GM18858 (cell line): ENCODE results near the gene WWTR1.

ENCODE experiments used
- ATAC-seq: cut with Tn5 transposase; IDR thresholded peaks from one replicate; pipeline ENCODE4 v1.9.1; 2021; ENCODE audit not compliant: unreplicated experiment

Gene WWTR1

DNA sequence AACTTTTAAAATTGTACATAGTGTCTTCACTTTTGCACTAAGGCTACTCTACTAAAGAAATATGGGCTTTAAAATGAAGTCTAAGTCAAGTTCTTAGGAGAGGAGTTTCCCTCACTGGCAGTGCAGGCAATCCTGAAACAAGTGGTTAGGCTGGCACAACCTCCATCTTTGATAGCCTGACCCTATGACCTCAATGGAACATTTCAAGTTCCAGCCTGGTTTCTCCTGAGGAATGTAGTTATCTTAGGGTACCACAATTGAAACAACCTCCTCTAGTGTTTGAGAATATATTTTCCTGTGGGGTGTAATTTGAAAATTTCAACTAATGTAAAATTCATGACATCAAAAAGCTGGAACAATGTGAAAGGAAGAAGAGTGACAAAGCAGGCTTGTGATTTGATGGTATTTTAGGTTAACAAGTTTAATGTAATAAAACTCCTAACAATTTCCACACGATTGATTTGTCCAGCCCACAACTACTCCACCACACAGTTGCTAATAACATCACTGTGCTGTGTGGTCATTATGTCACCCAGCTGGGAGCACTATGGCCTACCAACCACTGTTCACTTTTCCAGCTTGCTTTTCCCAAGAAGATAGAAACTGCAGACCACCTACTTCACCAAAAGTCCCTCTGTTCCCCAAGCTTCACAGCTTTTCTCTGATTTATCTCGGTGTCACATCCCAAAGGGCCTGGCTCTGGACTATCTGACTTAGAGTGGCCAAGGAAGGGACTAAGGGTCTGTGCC lies 1.8 kb downstream of the WWTR1 start:
- ATAC-seq, result no peak

DNA sequence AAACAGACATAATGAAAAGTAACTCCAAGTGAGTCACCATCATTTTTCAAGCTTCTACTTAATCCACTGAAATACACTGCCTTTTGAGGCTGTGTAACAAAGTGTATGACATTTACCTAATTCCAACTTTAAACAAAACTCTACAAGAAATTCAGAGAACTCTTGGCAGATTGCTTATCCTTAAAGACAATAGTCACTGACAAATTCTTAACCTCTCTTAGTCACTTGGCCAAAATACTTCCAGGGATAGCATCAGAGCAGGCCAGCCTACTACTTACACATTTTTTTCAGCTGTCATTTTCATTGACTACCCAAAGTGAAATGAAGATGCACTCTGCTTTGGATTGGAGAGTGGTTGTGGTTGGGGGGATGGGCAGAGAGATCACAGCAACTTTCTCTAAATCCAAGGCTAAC lies 3.6 kb downstream of the WWTR1 start:
- ATAC-seq, result no peak

DNA sequence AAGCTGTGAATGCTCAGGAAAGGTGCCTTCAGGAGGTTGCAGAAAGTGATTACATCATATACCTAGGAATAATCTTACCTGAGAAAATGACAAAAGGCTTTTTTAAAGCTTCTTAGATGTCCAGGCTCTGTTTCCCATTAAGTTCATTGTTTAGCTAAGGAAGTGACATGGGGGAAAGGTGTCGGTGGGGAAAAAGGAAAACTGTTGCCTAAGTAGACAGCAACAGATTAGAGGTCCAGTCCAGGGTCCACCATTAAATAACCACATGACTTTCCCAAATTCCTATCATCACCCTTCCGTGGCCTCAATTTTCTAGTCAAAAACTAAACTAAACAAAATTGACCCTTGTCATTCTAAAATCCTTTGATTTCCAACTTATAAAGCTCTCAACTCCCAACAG lies 4.3 kb downstream of the WWTR1 start:
- ATAC-seq, result no peak

DNA sequence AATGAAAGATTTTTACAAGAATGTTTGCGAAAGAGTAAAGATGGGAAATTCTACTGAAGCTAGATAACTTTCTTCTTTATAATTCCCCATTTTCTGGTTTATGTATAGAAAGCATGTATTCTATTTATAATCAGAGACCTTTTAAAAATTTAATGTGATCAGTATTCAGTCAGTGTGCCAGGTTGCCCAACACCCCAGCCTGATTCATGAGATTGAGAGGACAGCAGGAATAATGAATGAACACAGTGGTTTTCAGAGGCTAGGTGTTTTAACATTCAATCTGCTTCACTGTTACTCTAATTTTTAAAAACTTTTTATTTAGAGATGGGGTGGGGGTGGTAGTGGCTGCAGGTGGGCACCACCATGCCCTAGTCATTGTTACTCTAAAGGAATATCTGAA lies 4.7 kb downstream of the WWTR1 start:
- ATAC-seq, result no peak

DNA sequence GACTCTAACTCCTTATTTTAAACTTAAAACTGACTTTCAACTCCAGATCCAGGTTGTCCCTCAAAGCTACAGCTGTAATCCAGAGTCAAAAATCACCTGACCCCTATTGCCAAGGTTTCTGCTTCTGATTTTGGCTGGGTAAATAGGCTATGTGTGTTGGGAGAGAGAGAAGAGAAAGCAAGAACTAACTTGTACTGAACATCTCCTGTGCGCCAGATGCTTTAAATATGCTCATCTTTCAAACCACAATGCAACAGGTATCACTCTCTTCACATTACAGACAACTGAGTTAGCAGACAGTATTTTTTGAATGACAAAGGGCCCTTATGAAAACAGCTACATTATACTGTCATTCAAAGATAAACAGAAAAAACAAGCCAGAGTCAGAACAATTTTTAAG lies 7.0 kb downstream of the WWTR1 start:
- ATAC-seq, result no peak

DNA sequence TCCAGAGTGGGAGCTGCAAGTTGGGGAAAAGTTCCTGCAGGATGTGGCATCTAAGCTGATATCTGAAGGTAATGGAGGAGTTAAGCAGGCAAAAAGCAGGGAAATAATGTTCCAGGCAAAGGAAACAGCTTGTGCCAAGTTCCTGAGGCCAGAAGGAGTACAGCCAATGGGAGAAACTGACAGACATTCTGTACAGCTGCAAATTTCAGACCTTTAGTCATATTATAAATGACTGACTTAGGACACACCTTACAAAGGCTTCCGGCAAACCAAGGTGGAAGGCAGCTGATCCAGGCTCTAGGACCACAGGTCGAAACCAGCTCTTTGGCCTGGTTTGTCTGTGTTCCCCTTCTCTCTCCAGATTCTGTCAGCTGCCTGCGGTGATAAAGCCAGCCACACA lies 9.3 kb downstream of the WWTR1 start:
- ATAC-seq, result no peak

DNA sequence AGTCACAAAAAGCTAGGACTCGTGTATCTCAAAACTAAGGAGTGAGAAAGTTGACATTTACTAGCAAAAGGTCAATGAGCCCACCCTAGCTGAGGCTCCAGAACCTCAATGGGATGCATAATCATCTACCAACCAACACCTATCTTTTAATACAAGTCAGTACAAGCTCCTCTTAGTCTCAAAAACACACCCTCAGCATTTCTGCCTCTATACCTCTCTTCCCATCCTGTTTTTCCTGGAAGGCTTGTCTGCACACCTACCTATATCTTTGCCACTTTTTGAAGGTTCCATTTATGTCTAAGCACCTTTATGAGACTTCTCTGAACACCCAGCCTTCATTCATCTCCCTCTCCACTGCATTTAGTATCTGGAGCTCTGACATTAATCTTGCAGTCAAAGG lies 10.0 kb downstream of the WWTR1 start:
- no peak for ATAC-seq

DNA sequence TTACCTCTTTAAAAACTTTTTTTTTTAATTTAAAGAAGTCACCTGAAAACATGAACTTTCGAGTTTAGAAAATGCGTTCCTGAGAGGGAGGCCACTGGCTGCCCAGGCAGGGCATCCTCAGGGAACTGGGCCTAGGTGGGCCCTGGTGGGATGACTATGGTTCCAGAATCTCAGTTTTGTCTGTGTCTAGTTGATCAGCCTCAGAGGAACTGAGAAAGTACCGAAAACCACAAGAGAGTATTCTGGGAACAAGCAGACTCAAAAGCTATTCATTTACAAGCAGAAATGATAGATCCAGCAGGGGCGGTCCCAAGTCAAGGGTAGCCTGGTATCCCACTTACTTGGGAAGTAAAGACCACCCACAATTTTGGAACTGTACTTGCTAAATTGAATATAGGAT lies 10.5 kb downstream of the WWTR1 start:
- peak; percentile 56 for ATAC-seq

DNA sequence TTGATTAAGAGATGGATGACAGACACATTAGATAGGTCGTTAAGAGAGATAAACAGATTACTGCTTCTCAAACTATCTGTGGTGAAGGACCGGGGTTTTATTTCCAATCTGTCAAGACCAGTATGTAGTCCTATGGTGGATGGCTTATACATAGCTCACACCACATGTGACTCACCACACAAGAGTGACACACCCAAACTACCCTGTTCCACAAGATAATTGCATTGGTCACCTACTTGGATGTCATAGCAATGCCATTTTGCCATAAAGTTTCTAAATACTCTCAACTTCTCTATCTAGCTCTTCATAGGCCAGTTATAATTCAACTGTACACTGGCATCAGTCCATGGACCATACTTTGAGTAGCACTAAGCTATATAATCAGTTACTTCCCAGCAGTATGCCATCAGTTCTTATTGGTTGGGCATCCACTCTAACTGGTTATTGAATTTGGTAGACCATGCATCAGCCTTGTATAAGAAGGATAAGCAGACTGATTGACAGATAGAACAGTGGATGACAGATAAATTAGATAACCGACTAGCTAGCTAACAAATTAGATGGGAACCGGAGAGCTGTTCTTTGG lies 11.6 kb downstream of the WWTR1 start:
- no peak for ATAC-seq

DNA sequence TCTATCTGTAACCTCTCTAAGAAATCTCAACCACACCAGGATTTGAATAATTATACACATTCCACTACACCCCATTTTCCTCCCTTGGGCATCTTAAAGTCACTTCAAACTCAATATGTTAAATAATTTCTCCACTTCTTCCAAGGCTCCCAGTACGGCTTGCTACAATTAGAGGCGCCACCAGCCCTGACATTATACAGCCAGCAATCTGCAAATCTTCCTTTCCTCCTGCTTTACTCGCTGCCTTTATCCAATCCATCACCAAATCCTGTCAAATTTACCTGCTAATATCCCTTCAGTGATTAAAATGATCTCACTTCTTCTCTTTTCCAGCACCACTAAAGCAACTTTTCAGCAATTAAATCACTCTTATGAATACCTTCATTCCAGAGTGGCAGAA lies 13.9 kb downstream of the WWTR1 start:
- ATAC-seq, result no peak

DNA sequence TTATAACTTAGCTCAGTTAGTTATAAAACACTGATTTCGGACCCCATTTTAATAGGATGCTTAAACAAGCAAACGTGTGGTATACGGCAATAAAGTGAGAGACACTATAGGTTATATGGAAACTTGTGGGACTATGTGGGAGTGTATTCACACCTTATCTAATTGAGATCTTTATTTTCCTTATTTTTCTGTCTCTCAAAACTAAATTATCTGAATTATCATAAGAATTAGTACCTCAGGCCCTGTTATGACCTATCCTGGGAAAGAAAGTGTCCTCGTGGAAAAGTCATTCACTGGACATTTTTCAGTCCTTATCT lies 14.4 kb downstream of the WWTR1 start:
- ATAC-seq, result no peak

DNA sequence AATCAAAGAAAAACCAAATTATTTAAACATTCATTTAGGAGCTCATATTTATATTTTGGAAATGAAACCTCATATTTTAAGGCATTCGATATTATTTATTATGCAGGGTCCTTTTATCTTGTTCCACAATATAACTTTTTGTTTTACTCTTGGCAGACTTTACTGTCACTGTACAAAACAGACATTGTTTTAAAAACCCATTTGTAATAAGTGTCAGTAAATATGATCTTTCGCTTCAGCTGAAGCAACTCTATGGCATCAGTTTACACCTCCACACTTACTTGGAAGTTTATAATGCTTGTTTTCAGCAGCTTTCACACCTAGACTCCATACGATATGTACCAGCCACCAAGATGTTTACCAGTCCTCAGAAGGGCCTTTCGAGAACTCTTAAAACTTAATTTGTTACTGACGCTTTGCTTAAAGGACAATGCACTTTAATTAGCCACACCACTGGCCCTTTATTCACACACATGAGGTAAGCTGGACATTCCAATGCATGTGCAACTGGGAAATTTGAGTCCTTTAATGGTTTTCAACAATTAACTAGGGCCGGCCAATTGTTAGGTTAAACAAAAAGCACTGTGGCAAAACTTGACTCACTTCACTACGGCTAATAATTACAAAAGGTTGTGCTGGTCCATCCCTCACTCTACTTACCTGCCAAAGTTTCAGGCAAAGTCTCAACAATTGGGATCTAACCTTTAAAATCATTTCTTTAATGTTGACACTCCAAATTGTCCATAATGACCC lies 16.7 kb downstream of the WWTR1 start:
- ATAC-seq, result no peak

DNA sequence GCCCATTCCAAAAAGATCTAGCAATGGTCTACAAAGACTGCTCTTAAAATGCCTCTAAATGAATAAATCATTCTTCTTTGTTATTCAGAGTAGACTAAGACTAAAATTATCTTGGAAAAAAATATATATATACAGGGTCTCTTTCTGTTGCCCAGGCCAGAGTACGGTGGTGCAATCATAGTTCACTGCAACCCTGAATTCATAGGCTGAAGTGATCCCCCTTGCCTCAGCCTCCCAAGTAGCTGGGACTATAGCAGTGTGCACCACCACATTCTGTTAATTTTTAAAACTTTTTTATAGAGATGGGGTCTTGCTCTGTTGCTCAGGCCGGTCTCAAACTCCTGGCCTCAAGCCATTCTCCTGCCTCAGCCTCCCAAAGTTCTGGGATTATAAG lies 18.7 kb downstream of the WWTR1 start:
- no peak for ATAC-seq

DNA sequence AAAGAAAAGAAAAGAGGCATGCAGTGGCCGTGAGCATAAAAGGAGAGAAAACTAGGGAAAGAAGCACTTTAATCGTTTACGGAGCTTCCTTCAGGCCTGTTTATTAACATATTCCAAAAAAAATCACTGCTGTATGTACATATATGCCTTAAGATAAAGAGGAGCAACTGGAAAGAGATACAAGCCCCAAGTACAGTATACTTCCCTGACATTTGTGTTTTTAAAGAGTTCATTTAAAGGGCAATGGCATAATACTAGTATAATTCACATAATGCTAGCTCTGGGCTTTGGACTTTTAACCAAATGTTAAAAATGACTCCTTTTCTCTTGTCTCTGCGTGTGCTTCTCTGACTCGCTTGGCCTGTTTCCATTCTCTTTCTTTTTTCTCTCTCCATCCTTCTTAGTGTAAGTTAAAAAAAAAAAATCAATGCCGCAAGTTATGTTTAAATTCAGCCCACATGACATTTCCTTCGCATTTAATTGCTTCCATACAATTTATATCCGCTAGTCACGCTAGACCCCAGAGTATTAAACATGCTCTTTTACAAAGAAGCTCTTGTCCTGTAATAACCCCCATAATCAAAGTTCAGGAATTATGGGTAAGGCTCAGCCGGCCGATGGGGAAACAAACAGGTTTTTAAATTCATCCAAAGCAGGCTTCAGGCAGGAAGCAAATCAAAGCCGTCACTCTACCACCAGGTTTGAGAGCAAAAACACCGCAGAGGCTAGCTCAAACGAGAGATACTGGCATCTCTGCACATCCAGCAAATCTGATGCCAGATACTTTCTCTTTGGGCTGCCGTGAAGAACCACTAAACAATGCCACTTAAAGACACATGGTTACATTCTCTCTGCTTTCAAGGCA lies 19.4 kb downstream of the WWTR1 start:
- no peak for ATAC-seq

DNA sequence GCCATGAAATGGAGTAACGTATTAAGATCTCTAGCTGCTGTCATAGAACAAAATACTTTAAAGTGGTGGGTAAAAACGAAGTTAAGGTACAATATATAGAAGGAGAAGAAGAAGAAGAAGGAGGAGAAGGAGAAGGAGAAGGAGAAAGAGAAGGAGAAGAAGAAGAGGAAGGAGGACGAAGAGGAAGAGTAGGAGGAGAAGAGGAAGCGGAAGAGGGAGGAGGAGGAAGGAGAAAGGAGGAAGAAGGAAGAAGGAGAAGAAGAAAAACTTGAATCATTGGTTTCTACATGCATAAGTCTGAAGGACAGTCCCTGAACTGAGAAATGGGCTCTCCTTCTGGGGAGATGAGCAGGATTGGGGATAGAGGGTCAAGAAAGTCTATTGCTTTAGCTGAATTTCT lies 22.4 kb downstream of the WWTR1 start:
- ATAC-seq, result no peak

DNA sequence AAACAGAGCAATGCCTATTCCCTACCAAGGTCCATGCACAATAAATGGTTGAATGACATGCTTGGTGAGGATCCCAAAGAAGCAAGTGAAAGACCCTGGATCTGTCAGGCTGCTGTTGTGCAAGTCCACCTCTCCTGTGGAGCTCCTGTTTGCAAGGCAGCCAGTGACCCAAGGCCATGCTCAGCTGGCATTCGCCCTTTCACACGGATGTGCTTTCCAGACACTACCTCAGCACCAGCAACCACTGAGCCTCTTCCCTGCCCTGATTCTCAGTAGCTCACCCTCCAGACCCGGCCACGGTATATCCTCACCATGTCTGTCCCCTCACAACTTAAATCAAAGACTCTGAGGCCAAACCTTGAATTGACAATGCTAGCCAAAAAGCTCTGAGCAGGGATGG lies 23.3 kb downstream of the WWTR1 start:
- ATAC-seq, result no peak

DNA sequence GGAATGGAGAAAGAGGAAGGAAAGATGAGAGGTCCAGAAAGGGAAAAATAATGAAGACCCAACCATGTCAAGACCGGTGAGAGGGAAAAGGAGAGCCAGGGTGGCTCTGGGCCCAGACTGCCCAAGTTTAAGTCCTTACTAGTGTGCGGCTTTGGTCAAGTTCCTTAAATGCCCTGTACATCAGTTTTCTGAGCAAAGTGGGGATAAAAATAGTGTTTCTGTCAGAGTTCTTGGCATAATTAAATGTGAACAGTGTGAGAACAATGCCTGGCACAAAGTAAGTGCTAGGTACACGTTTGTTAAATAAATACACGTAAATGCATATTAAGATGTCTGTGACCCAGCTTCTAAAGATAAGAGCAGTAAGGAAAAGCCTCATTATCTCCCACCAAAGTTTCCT lies 23.8 kb downstream of the WWTR1 start:
- ATAC-seq, result no peak

DNA sequence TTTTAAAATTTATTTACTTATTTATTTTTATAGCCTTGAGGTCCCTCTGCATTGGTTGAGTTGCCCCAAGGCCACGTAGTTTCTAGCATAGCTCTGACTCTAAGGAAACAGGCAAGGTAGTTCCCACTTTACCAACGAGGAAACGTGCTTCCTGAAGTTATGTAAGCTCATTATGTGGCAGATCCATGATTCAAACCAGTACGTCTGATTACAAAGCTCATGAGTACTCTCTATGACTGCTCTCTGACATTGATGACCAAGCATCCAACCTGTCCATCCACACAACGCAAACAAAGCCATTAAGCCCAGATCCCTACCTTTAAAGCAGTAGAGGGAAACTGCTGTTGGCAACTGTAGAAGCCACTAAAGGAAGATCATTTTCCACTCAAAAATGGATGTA lies 25.6 kb downstream of the WWTR1 start:
- ATAC-seq, result no peak

DNA sequence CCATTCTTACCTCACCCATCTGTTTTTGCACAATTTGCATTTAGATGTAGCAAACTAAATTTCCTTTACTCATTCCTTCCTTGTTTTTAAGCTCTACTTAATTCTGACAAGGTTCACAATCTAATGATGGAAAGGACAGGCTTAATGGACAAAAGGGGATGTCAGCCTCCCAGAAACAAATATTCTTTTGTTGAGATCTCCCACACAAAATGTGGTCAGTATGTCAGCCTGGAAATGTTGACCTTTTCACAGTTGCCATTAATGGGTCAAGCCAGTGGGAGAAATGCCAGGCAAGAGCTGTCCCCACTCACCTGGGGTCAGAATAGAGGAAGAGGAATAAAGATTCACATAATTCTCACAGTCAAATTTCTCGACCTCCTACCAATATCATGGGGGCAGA lies 27.0 kb downstream of the WWTR1 start:
- ATAC-seq, result no peak

DNA sequence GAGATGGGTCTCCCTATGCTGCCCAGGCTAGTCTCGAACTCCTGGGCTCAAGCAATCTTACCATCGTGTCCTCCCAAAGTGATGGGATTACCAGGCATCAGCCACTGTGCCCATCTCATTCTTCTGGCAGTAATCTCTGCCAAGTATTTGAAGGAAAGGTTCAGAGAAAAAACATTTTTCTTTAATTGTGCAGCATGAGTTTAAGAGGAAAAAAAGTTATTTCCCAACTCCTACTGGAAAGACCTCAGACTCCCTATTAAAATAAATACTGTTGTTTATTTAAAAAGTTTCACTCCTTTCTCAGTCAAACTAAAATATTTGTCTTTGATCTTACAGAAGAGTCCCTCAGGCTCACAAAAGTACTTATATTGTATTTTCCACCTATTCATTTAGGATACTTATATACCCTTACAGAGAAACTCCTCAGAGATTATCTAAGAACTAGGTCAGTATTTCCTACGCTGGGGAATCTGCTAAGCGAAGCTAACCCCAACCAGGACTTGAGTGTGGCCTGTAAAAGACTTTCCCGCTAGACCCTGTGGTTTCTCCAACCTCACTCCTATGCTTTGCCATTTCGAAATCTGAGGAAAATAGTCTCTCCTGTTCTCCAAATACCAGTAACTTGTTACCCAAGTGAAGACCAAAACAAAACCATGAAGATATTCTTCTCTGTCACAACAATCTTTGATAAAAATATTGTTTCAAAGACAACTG lies 28.7 kb downstream of the WWTR1 start:
- ATAC-seq, result no peak

DNA sequence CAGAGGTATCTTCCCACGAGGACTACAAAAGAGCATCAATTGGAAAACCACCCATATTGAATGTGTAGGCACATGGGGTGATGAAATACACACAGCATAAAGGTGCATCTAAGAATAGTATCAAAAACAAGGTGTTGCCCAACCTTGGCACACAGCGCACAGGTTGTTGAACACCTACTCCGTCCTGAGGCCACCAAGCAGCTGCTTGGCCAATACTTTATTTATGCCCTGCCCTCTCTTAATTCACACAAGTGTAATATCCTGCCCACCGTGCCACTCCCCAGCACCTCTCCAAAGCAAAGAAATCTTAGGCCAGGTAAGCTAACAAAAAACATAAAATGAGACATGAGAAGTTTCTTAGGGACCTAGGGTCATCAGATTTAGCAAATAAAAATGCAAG lies 31.2 kb downstream of the WWTR1 start:
- ATAC-seq, result no peak
